HG02870 (cell line): Measurements from ENCODE around the gene CFAP52.
"Not testable (repeated sequence)": the region's sequence is repeated elsewhere in the genome, so short reads cannot be mapped to it uniquely, and the experiment has no call there.

Experiments
- ATAC-seq: cut with Tn5 transposase; IDR thresholded peaks from one replicate; pipeline ENCODE4 v1.9.1; 2021; ENCODE audit warnings: mild to moderate bottlenecking, moderate library complexity; ENCODE audit not compliant: unreplicated experiment

The CFAP52 gene

DNA sequence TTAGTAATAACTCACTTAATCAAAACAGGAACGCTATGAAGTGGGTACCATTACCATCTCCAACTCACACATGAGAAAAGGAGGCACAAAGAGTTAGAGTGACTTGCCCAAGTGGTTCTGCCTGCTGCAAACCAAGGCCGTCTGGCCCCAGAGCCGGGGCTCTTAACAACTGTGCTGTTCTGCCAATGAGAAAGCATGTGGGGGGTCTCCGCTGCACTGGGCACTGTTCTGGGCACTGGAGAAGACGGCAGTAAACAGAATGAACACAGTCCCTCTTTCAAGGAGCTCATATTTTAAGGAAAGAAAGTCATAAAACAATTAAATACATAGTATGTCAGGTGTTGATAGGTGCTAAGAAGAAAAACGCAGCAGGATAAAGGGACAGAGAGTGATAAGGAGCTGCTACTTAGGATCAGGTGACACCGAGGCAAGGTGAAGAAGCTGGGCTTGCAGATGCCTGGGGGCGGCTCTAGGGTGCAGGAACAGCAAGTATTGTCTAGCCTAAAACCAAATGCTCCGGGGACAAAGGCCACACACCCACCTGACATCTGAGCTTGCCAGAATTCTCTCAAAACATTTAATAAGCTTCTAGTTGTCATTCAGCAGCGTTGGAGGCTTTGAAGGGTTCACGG, 7.4 kb upstream of the CFAP52 start:
- no peak for ATAC-seq

GRCh38 chr17:9571201-9571600, 5.2 kb upstream of the CFAP52 start:
- ATAC-seq, result no peak

DNA sequence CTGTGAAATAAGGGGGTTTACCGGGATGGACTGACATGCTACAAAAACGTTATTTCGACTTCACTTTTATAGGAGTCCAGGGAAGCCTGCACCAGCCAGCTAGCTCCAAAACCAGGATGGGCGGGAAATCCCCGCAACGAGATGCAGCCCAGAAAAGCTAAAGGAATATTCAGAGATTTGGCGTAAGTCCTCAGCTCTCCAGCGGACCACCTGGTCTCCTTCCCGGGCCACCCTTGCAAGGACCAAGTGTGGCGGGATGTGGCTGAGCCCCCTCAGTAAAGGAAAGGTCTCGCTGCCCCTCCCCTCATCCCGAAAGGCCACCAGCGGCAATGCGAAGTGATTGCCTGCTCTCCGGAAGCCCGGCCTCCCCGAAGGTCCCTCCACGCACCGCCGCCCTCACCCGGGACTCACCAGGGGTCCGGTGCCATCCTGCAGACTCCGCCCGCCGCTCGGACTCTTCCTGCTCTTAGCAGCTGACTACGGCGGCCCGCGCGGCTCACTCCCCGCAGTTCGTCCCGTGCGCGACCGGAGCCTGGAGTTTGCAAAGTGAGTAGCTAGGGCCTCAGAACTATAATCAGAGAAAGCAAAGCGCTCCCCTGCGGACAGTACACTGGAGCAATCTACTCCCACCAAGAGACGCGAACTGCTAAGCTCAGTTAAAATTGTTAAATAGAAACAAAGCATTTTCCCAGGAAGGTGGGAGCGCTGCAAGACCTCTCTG, 901 bp upstream of the CFAP52 start, which contains the start of gene STX8:
Gene STX8, minus strand, starts transcription at position 440 of the 721 bp plus-strand sequence. Its CDS starts 12 bp downstream, at position 428.
- ATAC-seq, result peak; percentile 72

DNA sequence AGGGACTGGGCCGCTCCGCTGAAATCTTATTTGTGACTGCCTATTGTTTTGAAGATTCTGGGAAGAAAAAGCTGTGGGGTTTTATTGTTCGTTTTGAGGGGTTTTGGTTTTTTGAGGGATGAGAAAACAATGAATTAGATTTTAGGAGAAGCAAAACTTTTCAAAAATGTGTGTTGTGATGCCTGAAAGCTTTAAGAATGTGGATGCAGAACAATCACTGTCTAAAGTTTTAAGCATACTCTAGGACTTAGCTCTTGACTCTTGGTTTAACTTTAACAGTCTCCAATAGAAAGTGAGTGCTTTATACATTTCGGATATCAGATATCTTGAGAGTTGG, 899 bp downstream of the CFAP52 start:
- ATAC-seq, result no peak

DNA sequence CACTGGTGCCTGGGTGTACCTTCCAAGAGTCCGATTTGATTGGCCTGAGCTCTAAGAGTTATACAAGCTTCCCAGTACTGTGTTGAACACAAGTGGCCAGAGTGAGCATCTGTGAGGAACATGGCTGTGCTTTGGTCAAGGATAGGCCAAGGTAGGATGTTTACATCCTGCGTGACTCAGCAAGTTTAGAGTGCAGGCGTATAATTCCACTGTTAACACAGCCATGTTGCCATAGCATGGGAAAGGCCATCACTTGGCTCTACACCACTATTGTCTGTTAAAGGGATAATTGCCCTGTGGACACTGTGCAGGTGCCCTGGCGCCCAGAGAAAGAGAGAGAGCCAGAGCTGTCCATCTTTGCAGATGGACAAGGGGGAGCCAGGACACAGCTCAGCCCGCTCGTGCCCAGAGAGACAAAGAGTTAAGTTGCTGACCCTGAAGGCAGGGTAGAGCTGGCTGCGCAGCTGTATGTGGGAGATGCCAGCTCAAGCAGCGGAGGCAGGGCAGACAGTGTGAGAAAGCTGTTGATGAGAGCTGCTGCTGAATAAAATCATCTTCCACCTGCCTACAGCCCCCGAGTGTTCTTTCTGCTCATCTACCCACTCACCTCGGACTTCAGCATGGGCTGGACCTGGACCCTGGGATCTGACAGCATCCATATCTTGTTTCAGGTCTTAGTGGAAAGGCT, 11.7 kb downstream of the CFAP52 start:
- no peak for ATAC-seq

DNA sequence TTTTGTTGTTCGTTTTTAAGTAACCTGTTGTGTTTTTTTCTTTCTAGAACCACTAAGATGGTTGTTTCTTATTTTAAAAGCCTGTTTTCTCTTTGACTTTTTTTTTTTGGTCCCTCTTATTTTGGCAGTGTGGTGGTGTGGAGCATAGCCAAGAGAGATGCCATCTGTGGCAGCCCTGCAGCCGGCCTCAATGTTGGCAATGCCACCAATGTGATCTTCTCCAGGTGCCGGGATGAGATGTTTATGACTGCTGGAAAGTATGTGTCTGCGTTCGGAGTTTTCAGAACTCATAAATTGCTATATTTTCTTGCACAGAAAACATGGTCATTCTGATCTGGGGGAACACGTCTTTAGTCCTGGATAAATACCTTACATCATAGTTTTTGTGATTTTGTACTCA, 17.6 kb downstream of the CFAP52 start:
- no peak for ATAC-seq

GRCh38 chr17:9597638-9598037, 21.2 kb downstream of the CFAP52 start:
- ATAC-seq, result not testable (repeated sequence)

DNA sequence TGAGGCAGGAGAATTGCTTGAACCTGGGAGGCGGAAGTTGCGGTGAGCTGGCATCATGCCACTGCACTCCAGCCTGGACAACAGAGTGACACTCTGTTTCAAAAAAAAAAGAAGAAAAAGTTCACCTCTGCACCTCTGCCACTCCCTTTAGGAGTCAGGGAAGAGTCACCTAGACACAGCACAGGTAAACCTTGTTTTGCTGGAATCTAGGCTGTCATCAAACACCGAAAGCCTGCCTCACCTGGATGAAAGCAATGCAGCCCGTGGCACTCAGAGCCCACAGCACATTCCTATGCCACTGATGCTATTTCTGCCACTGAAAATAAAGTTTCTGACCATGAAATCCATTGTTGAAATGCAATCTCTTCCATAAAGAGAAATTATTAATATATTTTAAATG, 22.2 kb downstream of the CFAP52 start:
- no peak for ATAC-seq

DNA sequence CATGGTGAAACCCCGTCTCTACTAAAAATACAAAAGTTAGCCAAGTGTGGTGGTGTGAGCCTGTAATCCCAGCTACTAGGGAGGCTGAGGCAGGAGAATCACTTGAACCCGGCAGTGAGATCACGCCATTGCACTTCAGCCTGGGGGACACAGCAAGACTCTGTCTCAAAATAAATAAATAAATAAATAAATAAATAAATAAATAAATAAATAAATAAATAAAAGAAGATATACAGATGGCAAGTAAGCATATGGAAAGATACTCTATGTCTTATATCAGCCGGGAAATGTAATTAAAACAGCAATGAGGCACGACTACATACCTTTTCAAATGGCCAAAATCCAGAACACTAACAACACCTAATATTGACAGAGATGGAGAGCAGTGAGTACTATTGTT, 28.1 kb downstream of the CFAP52 start:
- not testable (repeated sequence) for ATAC-seq

DNA sequence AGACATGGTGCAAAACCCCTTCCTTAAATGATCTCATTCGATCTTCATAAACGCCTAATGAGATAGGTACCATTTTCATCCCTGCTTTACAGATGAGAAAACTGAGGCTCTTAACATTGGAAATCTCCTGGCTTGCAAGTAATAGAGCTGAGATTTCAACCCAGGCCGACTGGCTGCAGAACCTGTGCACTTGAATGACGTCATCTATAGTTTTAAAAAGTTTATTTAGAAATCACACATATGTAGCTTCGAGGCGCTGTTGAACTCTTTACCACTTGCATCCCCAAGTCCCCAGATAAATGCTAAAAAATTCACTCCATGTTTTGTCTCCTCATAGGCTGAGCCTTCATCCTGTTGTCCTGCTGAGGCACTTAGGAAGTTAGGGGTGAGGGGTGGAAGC, 30.0 kb downstream of the CFAP52 start:
- ATAC-seq, result no peak

DNA sequence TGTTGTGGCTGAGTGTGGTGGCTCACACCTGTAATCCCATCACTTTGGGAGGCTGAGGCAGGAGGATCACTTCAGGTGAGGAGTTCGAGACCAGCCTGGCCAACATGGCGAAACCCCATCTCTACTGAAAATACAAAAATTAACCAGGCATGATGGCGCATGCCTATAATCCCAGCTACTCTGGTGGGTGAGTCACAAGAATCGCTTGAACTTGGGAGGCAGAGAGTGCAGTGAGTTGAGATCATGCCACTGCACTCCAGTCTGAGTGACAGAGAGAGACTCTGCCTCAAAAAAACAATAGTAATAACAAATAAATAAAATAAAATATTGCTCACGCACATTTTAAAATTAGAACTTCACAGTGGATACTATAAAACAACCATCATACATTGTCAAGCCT, 30.6 kb downstream of the CFAP52 start:
- ATAC-seq, result not testable (repeated sequence)

DNA sequence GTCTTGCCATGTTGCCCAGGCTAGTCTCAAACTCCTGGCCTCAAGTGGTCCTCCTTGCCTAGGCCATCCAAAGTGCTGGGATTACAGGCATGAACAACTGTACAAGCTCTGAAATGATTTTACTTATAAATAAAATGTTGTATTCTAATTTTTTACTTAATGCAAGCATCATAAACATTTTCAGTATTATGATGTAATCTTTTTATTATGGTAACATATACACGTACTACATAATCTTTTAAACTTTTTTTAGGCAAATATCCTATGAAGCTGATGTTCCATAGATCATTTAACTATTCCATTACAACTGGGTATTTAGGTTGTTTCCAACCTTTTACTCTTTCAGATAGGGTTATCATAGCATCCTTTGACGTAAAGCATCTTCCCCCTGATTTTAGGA, 35.1 kb downstream of the CFAP52 start:
- no peak for ATAC-seq

GRCh38 chr17:9612006-9612405, 35.6 kb downstream of the CFAP52 start:
- ATAC-seq, result no peak

- no peak for ATAC-seq
Measured at GRCh38 chr17:9615486-9615885, 39.0 kb downstream of the CFAP52 start.

GRCh38 chr17:9622961-9623360, 46.5 kb downstream of the CFAP52 start:
- no peak for ATAC-seq

DNA sequence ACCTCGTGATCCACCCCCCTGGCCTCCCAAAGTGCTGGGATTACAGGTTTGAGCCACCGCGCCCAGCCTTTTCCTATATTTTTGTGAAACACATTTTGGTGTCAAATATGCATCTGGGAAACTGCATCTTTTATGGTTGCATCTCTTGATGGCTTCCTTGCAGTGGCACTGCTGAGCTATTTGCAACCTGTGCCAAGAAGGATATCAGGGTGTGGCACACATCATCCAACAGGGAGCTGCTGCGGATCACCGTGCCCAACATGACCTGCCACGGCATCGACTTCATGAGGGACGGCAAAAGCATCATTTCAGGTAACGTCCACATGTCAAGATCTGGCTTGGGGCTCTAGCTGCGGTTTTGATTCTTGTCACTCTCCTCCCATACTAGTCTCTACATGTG, 52.1 kb downstream of the CFAP52 start:
- ATAC-seq, result no peak

GRCh38 chr17:9632741-9633140, 56.3 kb downstream of the CFAP52 start:
- no peak for ATAC-seq

DNA sequence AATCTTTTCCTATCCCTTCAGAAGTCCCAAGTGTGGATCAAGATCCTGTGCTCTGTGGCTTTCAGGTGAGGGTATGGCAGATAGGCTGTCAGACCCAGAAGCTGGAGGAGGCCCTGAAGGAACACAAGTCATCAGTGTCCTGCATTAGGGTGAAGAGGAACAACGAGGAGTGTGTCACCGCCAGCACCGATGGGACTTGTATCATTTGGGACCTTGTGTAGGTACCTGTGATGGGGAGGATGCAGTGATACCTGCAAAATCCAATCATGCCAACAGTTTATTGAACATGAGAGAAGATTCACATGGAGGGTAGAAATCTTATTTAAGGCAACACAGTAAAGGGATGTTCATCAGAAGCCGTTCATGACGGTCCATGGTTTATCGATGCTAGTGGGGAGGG, 58.9 kb downstream of the CFAP52 start:
- ATAC-seq, result no peak

GRCh38 chr17:9636501-9636900, 60.1 kb downstream of the CFAP52 start:
- ATAC-seq, result no peak

DNA sequence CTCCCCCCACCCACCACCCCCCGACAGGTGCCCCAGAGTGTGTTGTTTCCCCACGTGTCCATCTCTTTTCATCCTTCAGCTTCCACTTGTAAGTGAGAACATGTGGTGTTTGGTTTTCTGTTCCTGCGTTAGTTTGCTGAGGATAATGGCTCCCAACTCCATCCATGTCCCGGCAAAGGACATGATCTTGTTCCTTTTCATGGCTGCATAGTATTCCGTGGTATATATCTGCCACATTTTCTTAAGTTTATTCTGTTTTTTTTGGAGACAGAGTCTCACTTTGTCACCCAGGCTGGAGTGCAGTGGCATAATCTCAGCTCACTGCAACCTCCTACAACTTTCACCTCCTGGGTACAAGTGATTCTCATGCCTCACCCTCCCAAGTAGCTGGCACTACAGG, 63.9 kb downstream of the CFAP52 start:
- not testable (repeated sequence) for ATAC-seq

- no peak for ATAC-seq
Measured at GRCh38 chr17:9643611-9644010, 67.2 kb downstream of the CFAP52 start.
